ENCODE results near the gene JMJD8.

Gene JMJD8

DNA sequence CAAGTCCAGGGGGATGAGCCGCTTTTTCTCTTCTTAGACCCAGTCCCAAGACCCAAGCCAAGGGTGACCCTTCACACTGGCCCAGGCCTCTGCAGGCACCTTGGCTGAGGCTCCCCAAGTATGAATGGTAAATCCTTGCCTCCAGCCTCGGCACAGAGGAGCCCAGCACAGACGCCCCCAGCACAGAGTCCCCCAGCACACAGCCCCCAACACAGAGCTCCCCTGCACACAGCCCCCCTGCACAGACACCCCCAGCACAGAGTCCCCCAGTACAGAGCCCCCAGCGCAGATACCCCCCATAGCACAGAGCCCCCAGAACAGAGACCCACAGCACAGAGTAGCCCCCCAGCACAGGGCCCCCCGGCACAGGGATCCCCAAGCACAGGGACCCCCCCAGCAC lies 43.5 kb downstream of the JMJD8 start:
- H3K36me3 ChIP-seq (ENCODE audit: control insufficient read depth, insufficient read depth, low read length): no peaks in the 10 kb centered on the region
- H3K4me1 ChIP-seq (ENCODE audit: control insufficient read depth, insufficient read depth, low read length, poor library complexity, severe bottlenecking): peaks cover 17% of the 10 kb centered on the region
- H3K27ac ChIP-seq (ENCODE audit: insufficient read depth, low read length, poor library complexity, severe bottlenecking): no peak overlapping the region
- H3K9me3 ChIP-seq (ENCODE audit: control insufficient read depth, low read length): no peaks in the 10 kb centered on the region
- DNase-seq: no peak
- no peaks in the 10 kb centered on the region for H3K27me3 ChIP-seq (replicated peaks; ENCODE audit: control insufficient read depth, insufficient read depth, low read length, poor library complexity, severe bottlenecking)
- H3K4me3 ChIP-seq (ENCODE audit: insufficient read depth, low read depth, low read length, poor library complexity, severe bottlenecking): no peak overlapping the region

DNA sequence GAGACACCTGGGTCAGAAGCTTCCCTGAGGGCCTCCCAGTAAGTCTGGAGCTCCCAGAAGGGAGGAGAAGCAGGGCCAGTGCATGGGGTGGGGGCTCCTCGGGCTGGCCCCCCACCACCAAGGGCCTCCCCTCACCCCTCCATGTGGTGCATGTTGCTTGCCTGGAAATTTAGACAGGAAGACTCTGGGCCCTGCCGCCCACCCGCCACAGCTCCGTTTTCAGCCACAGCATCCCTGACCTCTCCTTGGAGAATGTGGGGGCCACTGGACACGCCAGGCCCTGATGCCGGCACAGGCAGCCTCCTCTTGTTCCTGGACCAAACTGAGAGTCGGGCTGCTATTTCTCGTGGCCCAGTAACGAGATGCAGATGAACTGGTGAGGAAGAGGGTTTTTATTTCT lies 45.3 kb downstream of the JMJD8 start:
- Histone ChIP-seq H3K4me1 (ENCODE audit: control insufficient read depth, insufficient read depth, low read length, poor library complexity, severe bottlenecking) (peaks cover 24% of the 10 kb centered on the region), H3K27me3 (replicated peaks; ENCODE audit: control insufficient read depth, insufficient read depth, low read length, poor library complexity, severe bottlenecking) (no peaks in the 10 kb centered on the region), H3K27ac (ENCODE audit: insufficient read depth, low read length, poor library complexity, severe bottlenecking) (no peak overlapping the region), H3K4me3 (ENCODE audit: insufficient read depth, low read depth, low read length, poor library complexity, severe bottlenecking) (no peak overlapping the region), H3K36me3 (ENCODE audit: control insufficient read depth, insufficient read depth, low read length) (no peaks in the 10 kb centered on the region), H3K9me3 (ENCODE audit: control insufficient read depth, low read length) (no peaks in the 10 kb centered on the region)
- no peak for DNase-seq

DNA sequence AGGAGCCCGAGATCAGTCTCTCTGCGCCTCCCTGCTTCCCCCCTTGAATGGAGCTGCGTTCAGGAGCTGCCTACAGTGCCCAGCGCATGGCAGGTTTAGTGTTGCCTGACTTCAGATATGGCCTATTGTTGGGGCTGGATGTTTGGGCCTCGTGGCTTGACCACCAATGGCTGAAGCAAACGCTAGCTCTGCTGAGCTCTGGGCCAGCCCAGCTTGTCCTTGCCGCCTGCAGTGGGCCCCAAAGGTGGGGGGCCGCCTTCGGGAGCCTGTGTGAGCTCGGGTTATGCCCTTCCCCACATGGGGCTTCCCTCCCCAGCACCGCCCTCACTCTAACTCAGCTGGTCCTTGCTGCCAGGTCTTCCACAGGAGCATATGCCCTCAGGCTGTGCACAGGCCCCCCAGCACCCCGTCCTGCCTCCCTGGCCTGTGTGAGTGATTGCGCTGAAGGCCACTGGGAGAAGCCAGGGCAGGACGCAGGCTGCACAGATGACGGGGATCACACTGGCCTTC lies 46.0 kb downstream of the JMJD8 start:
- Histone ChIP-seq H3K27ac (ENCODE audit: insufficient read depth, low read length, poor library complexity, severe bottlenecking) (no peak overlapping the region), H3K4me1 (ENCODE audit: control insufficient read depth, insufficient read depth, low read length, poor library complexity, severe bottlenecking) (peaks cover 24% of the 10 kb centered on the region), H3K9me3 (ENCODE audit: control insufficient read depth, low read length) (no peaks in the 10 kb centered on the region), H3K36me3 (ENCODE audit: control insufficient read depth, insufficient read depth, low read length) (no peaks in the 10 kb centered on the region), H3K27me3 (replicated peaks; ENCODE audit: control insufficient read depth, insufficient read depth, low read length, poor library complexity, severe bottlenecking) (no peaks in the 10 kb centered on the region), H3K4me3 (ENCODE audit: insufficient read depth, low read depth, low read length, poor library complexity, severe bottlenecking) (no peak overlapping the region)
- DNase-seq: no peak

DNA sequence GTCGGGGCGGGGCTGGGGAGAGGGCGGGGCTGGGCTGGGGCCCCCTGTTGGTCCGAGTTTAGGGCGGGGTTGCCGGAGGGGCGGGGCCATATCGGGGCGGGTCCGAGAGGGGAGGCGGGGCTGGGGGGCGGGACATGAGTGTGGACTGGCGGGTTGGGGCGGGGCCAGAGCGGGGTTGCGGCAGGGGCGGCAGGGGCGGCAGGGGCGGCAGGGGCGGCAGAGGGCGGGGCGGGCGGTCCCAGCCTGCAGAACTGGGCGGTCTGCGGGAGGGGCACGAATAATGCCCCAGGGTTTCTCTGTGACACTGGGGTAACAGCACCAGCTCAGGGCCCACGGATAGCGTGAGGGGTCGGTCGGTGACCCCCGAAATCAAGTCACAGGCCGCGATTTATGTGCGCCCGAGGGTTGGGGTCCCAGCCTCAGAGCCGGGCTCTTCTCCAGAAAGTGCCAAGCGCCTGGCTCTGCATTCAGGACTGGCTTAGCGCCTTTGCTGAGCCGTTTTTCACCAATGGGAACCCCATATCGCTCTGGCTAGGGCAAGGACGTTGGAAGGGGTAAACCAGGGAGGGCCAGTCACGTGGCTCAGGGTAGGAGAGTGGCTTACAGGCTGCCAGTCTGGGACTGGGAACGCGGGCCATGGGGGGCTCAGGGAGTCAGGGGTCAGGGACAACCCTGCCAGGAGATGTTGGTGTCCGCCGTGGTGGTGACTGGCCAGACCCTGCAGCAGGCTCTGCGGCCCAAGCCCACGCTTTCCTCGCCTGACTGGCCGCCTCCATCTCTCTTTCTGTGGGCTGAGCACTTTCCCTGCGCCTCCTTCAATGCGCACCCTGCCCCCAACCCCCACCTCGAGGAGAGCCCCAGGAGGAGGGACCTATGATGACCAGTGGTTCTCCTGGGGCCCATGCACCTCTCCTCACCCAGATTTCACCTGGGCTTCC lies 46.8 kb downstream of the JMJD8 start:
- Histone ChIP-seq H3K4me1 (ENCODE audit: control insufficient read depth, insufficient read depth, low read length, poor library complexity, severe bottlenecking) (peaks cover 21% of the 10 kb centered on the region), H3K36me3 (ENCODE audit: control insufficient read depth, insufficient read depth, low read length) (no peaks in the 10 kb centered on the region), H3K9me3 (ENCODE audit: control insufficient read depth, low read length) (no peaks in the 10 kb centered on the region), H3K27ac (ENCODE audit: insufficient read depth, low read length, poor library complexity, severe bottlenecking) (peak overlapping the region; percentile 83), H3K4me3 (ENCODE audit: insufficient read depth, low read depth, low read length, poor library complexity, severe bottlenecking) (peak overlapping the region; percentile 96), H3K27me3 (replicated peaks; ENCODE audit: control insufficient read depth, insufficient read depth, low read length, poor library complexity, severe bottlenecking) (no peaks in the 10 kb centered on the region)
- DNase-seq: peak; percentile 80 to 85 (median 83)

DNA sequence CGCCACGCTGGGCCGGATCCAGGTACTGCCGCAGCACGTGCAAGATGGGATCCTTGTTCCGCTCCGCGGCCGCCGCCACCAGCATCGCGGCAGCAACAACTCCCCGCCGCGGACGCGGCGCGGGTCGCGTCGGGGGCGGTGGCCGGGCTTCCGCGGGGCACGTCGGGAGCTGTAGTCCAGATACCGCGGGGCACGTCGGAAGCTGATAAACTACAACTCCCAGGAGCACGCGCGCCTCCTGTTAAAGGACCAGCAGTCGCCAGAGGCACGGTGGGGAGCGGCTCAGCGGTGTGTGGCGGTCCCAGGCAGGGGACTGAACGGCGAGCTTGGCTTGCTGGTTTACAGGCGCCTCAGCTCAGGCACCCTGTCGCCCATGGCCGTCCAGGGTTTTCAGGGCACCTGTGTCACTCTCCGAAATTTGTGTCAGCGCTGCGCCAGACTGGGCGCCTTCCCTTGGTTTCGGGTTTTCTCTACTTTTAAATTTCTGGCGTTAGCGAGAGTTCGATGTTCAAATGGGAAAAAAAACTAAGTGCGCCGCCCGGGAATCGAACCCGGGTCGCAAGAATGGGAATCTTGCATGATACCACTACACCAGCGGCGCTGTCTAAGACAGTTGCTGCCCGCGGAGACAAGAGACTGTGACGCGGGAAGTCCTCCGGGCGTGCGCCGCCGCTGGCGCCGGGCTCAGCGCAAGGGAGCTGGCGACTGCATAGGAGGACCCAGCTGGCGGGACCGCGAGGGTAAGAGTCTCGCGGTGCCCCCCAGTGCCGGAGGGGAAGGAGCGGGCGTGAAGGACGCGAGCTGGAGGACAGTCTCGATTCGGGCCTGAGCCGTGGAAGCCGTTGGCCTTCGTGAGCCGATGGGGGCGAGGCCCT lies 47.7 kb downstream of the JMJD8 start, which contains the start of gene METTL26:
TSS of gene METTL26 (minus strand) at position 100 of the 875 bp plus-strand sequence. CDS start at position 85, 15 bp downstream.
- peak; percentile 82 to 89 (median 86) for DNase-seq
- H3K4me1 ChIP-seq (ENCODE audit: control insufficient read depth, insufficient read depth, low read length, poor library complexity, severe bottlenecking): peaks cover 19% of the 10 kb centered on the region
- no peaks in the 10 kb centered on the region for H3K9me3 ChIP-seq (ENCODE audit: control insufficient read depth, low read length)
- peak within 1 kb of the TSS; percentile 96 for H3K4me3 ChIP-seq (ENCODE audit: insufficient read depth, low read depth, low read length, poor library complexity, severe bottlenecking)
- peak within 1 kb of the TSS; percentile 83 for H3K27ac ChIP-seq (ENCODE audit: insufficient read depth, low read length, poor library complexity, severe bottlenecking)
- H3K27me3 ChIP-seq (replicated peaks; ENCODE audit: control insufficient read depth, insufficient read depth, low read length, poor library complexity, severe bottlenecking): no peaks in the 10 kb centered on the region
- no peaks in the 10 kb centered on the region for H3K36me3 ChIP-seq (ENCODE audit: control insufficient read depth, insufficient read depth, low read length)

DNA sequence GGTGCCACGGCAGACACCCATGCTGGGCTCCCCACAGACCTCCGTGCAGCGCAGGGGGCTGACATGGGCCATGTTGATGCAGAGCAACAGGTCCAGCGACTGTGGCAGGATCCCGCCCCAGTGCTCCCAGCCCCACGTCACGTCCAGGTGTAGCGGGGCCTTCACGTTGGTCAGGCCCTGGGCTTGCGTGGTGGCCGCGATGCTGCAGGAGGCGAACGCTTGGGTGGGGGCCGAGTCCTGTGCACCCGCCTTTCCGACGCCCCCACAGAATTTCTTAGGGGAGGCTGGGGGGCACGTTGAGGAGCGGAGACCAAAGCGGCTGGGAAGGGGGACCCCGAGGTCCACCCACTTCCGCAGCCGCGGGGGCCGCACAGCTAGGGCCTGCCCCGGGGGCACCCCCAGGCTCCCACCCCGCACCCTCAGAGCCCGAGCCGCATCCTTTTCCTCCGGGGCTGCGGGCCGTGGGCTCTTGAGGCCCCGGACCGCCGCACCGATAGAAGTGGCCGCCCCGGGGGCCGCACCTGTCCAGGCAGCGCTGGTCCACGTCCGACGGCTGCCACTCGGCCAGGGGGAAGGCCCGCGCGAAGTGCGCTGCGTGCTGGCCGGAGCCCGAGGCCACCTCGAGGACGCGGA lies 48.4 kb downstream of the JMJD8 start:
- Histone ChIP-seq H3K36me3 (ENCODE audit: control insufficient read depth, insufficient read depth, low read length) (no peaks in the 10 kb centered on the region), H3K27ac (ENCODE audit: insufficient read depth, low read length, poor library complexity, severe bottlenecking) (peak overlapping the region; percentile 83), H3K9me3 (ENCODE audit: control insufficient read depth, low read length) (no peaks in the 10 kb centered on the region), H3K27me3 (replicated peaks; ENCODE audit: control insufficient read depth, insufficient read depth, low read length, poor library complexity, severe bottlenecking) (no peaks in the 10 kb centered on the region), H3K4me1 (ENCODE audit: control insufficient read depth, insufficient read depth, low read length, poor library complexity, severe bottlenecking) (peaks cover 12% of the 10 kb centered on the region), H3K4me3 (ENCODE audit: insufficient read depth, low read depth, low read length, poor library complexity, severe bottlenecking) (peak overlapping the region; percentile 96)
- DNase-seq: no peak

DNA sequence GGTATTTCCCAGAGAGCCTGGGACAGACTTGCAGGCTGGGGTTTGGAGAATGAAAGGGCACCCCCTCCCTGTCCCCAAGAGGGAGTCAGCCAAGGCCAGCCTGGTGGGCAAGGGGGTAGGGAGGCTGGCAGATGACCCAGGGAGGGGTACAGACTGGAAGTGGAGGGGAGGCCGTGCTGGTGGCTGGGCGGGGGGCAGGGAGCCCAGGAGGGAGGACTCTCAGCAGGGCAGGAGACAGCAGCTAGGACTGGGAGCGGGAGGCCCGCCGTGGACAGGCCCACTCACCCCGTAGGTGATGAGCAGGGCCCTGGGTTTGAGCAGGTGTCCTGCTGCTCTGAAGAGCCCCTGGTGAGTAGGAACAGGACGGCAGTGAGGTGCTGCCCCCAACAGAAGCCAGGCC lies 49.1 kb downstream of the JMJD8 start:
- Histone ChIP-seq H3K9me3 (ENCODE audit: control insufficient read depth, low read length) (no peaks in the 10 kb centered on the region), H3K4me1 (ENCODE audit: control insufficient read depth, insufficient read depth, low read length, poor library complexity, severe bottlenecking) (peaks cover 12% of the 10 kb centered on the region), H3K4me3 (ENCODE audit: insufficient read depth, low read depth, low read length, poor library complexity, severe bottlenecking) (no peak overlapping the region), H3K36me3 (ENCODE audit: control insufficient read depth, insufficient read depth, low read length) (no peaks in the 10 kb centered on the region), H3K27ac (ENCODE audit: insufficient read depth, low read length, poor library complexity, severe bottlenecking) (no peak overlapping the region), H3K27me3 (replicated peaks; ENCODE audit: control insufficient read depth, insufficient read depth, low read length, poor library complexity, severe bottlenecking) (no peaks in the 10 kb centered on the region)
- no peak for DNase-seq

DNA sequence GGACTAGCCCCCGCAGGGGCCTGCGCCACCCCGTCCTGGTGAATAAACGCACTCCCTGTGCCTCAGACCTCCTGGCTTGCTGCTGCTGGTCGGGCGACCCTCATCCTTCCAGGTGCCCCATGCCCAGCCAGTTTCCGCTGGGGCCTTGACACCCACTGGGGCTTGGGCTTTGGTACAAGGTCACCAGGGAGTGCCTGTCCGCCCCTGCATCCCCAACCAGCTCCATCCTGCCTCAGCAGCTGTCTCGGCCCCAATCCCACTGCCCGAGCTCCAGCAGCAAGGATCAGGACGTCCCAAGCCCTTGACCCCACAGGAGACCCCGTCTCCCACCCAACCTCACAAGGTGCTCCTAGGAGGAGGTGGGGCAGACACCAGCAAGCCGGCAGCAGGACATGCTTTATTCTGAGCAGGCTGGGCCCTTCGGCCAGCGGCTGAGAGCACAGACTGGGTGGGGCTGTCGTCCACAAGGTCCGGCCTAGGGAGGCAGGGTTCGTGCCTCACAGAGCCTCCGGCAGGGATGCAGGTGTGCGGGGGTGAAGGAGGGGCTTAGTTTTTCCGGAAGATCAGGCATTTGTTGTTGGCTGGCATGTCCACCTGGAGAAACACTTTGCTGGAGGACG lies 50.0 kb downstream of the JMJD8 start:
- H3K27me3 ChIP-seq (replicated peaks; ENCODE audit: control insufficient read depth, insufficient read depth, low read length, poor library complexity, severe bottlenecking): no peaks in the 10 kb centered on the region
- peaks cover 12% of the 10 kb centered on the region for H3K4me1 ChIP-seq (ENCODE audit: control insufficient read depth, insufficient read depth, low read length, poor library complexity, severe bottlenecking)
- no peak overlapping the region for H3K27ac ChIP-seq (ENCODE audit: insufficient read depth, low read length, poor library complexity, severe bottlenecking)
- H3K9me3 ChIP-seq (ENCODE audit: control insufficient read depth, low read length): no peaks in the 10 kb centered on the region
- no peak for DNase-seq
- no peak overlapping the region for H3K4me3 ChIP-seq (ENCODE audit: insufficient read depth, low read depth, low read length, poor library complexity, severe bottlenecking)
- no peaks in the 10 kb centered on the region for H3K36me3 ChIP-seq (ENCODE audit: control insufficient read depth, insufficient read depth, low read length)

DNA sequence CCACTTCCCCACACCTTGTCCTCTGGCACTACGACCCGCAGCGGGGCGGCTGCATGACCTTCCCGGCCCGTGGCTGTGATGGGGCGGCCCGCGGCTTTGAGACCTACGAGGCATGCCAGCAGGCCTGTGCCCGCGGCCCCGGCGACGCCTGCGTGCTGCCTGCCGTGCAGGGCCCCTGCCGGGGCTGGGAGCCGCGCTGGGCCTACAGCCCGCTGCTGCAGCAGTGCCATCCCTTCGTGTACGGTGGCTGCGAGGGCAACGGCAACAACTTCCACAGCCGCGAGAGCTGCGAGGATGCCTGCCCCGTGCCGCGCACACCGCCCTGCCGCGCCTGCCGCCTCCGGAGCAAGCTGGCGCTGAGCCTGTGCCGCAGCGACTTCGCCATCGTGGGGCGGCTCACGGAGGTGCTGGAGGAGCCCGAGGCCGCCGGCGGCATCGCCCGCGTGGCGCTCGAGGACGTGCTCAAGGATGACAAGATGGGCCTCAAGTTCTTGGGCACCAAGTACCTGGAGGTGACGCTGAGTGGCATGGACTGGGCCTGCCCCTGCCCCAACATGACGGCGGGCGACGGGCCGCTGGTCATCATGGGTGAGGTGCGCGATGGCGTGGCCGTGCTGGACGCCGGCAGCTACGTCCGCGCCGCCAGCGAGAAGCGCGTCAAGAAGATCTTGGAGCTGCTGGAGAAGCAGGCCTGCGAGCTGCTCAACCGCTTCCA lies 50.6 kb downstream of the JMJD8 start:
- no peaks in the 10 kb centered on the region for H3K36me3 ChIP-seq (ENCODE audit: control insufficient read depth, insufficient read depth, low read length)
- H3K4me1 ChIP-seq (ENCODE audit: control insufficient read depth, insufficient read depth, low read length, poor library complexity, severe bottlenecking): peaks cover 12% of the 10 kb centered on the region
- no peak overlapping the region for H3K27ac ChIP-seq (ENCODE audit: insufficient read depth, low read length, poor library complexity, severe bottlenecking)
- no peaks in the 10 kb centered on the region for H3K27me3 ChIP-seq (replicated peaks; ENCODE audit: control insufficient read depth, insufficient read depth, low read length, poor library complexity, severe bottlenecking)
- H3K9me3 ChIP-seq (ENCODE audit: control insufficient read depth, low read length): no peaks in the 10 kb centered on the region
- H3K4me3 ChIP-seq (ENCODE audit: insufficient read depth, low read depth, low read length, poor library complexity, severe bottlenecking): no peak overlapping the region
- no peak for DNase-seq
